GM23338 (cell line): Measurements from ENCODE around the gene PRDM10. TPM values are rescaled to one million over a fixed set of nuclear protein-coding genes. Genes with fewer than 3 reads are reported as not detected.

ENCODE experiments used
- ATAC-seq: fragments of 200-7000 bp; cut with Tn5 transposase; 3 replicates; pipeline ENCODE4 v1.9.1; 2020
- DNase-seq: peaks from one replicate; pipeline ENCODE4 v3.0.0-alpha.2; 2015; ENCODE audit warnings: low spot score
- H2AFZ ChIP-seq: fragments of 200-600 bp; sonication (generic); 2 replicates; pipeline ENCODE4 v1.8.0; 2016; ENCODE audit warnings: antibody characterized with exemption, mild to moderate bottlenecking, moderate library complexity
- H3F3A ChIP-seq: fragments of 200-600 bp; sonication (generic); replicated peaks from 2 replicates; pipeline ENCODE4 v1.8.0; 2017; ENCODE audit warnings: antibody characterized with exemption, mixed run types, low read depth
- H3K27ac ChIP-seq: fragments of 200-600 bp; sonication (generic); 2 replicates; pipeline ENCODE4 v1.6.1; 2016; ENCODE audit warnings: low read depth
- H3K27me3 ChIP-seq: fragments of 200-600 bp; sonication (generic); 2 replicates; pipeline ENCODE4 v1.8.0; 2016; ENCODE audit warnings: mild to moderate bottlenecking, mixed run types, moderate library complexity; ENCODE audit not compliant: insufficient read depth
- H3K36me3 ChIP-seq: fragments of 200-600 bp; sonication (generic); 2 replicates; pipeline ENCODE4 v1.8.0; 2016; ENCODE audit warnings: mild to moderate bottlenecking; ENCODE audit not compliant: insufficient read depth
- H3K4me1 ChIP-seq: fragments of 200-600 bp; sonication (generic); 2 replicates; pipeline ENCODE4 v1.8.0; 2016; ENCODE audit warnings: mild to moderate bottlenecking, moderate library complexity; ENCODE audit not compliant: insufficient read depth
- H3K4me2 ChIP-seq: fragments of 200-600 bp; sonication (generic); 2 replicates; pipeline ENCODE4 v1.7.1; 2017; ENCODE audit warnings: mixed run types
- H3K4me3 ChIP-seq: fragments of 200-600 bp; sonication (generic); 2 replicates; pipeline ENCODE4 v1.6.1; 2016; ENCODE audit warnings: mixed run types
- H3K79me2 ChIP-seq: fragments of 200-600 bp; sonication (generic); replicated peaks from 2 replicates; pipeline ENCODE4 v1.8.0; 2017; ENCODE audit warnings: mild to moderate bottlenecking; ENCODE audit not compliant: insufficient read depth
- H3K9me2 ChIP-seq: fragments of 200-600 bp; sonication (generic); 2 replicates; pipeline ENCODE4 v1.8.0; 2017; ENCODE audit not compliant: insufficient read depth
- H4K20me1 ChIP-seq: fragments of 200-600 bp; sonication (generic); replicated peaks from 2 replicates; pipeline ENCODE4 v1.8.0; 2017; ENCODE audit warnings: mild to moderate bottlenecking; ENCODE audit not compliant: insufficient read depth
- H3K27ac Mint-ChIP-seq: 2 replicates; pipeline ENCODE4 v1.8.0; 2020; ENCODE audit warnings: inconsistent platforms, mild to moderate bottlenecking, moderate library complexity, mixed read lengths
- H3K27me3 Mint-ChIP-seq: 3 replicates; pipeline ENCODE4 v1.8.0; 2022; ENCODE audit warnings: low read depth, mild to moderate bottlenecking, moderate library complexity, mixed read lengths, inconsistent platforms; ENCODE audit not compliant: insufficient read depth, poor library complexity
- H3K36me3 Mint-ChIP-seq: 3 replicates; pipeline ENCODE4 v1.8.0; 2021; ENCODE audit warnings: low read depth, mild to moderate bottlenecking, inconsistent platforms, moderate library complexity, mixed read lengths
- H3K4me1 Mint-ChIP-seq: 3 replicates; pipeline ENCODE4 v1.8.0; 2020; ENCODE audit warnings: mild to moderate bottlenecking, inconsistent platforms, mixed read lengths
- H3K4me3 Mint-ChIP-seq: 3 replicates; pipeline ENCODE4 v1.8.0; 2021; ENCODE audit warnings: moderate library complexity, mild to moderate bottlenecking, inconsistent platforms, mixed read lengths
- H3K9me3 Mint-ChIP-seq: 3 replicates; pipeline ENCODE4 v1.8.0; 2020; ENCODE audit warnings: moderate library complexity, mild to moderate bottlenecking, inconsistent platforms, mixed read lengths
- EZH2 ChIP-seq: fragments of 200-600 bp; sonication (generic); IDR thresholded peaks from one replicate; pipeline ENCODE4 v1.8.0; 2017; ENCODE audit warnings: antibody characterized with exemption, mild to moderate bottlenecking, low read depth; ENCODE audit not compliant: unreplicated experiment
- NANOG ChIP-seq: IDR thresholded peaks from 2 replicates; pipeline ENCODE4 v1.6.1; 2016; ENCODE audit warnings: antibody characterized with exemption, borderline replicate concordance
- POLR2AphosphoS5 ChIP-seq: IDR thresholded peaks from 2 replicates; pipeline ENCODE4 v1.6.1; 2016; ENCODE audit warnings: antibody characterized with exemption, low read depth
- ZNF331 ChIP-seq: fragments of 250-450 bp; sonication (Bioruptor Pico); IDR thresholded peaks from 2 replicates; pipeline ENCODE4 v1.5.0; 2020; ENCODE audit warnings: low read depth, mild to moderate bottlenecking, moderate library complexity
- ZNF462 ChIP-seq: fragments of 250-450 bp; sonication (Bioruptor Pico); IDR thresholded peaks from 2 replicates; pipeline ENCODE4 v1.5.0; 2020; ENCODE audit warnings: mild to moderate bottlenecking, moderate library complexity
- polyA plus RNA-seq: library from polyadenylated mRNA; unstranded; fragments of >200 nt; fragmentation: Nextera tagmentation; extraction: Ambion mirVana; gene quantifications from 2 replicates; pipeline ENCODE4 v1.2.1, GENCODE V29; 2016
- total RNA-seq: library from RNA; depleted of rRNA; stranded (reverse); fragments of >200 nt; shearing (Covaris generic); gene quantifications from 2 replicates; pipeline ENCODE4 v1.2.3, GENCODE V29; 2014

Gene PRDM10
- total and polyA plus RNA-seq, 2 experiments from 2014 or later = 5.2 to 14.9 TPM

DNA sequence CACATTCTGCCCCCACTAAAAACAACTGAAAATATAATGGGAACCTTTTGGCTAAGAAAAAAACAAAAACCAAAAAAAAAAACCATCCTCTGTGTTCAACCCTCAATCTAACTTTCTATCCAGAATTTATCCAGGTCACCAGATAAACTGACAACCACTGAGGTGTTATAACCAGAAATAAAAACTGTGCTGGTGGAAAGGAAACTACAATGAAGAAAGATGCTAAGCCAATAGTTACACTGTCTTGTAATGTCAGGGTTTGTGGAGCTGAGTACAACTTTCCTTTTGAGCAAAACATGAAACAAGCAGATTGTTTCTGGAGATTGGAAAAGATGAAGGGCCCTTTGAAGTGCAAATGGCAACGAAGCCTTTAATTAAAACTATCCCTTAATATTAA, 50.8 kb downstream of the PRDM10 start (continued):
- TF ChIP-seq ZNF462 = no peak
- TF ChIP-seq NANOG = no peak
- TF ChIP-seq EZH2 = no peak

GRCh38 chr11:129951201-129951865, 51.3 kb downstream of the PRDM10 start:
- ATAC-seq (no peak), DNase-seq (no peak)
- no peaks in the 10 kb centered on the region for H3K36me3 ChIP-seq
- no peaks in the 10 kb centered on the region for H3K79me2 ChIP-seq
- no peaks in the 10 kb centered on the region for H3F3A ChIP-seq
- Mint-ChIP-seq H3K27ac (no peak overlapping the region), H3K4me3 (no peak overlapping the region), H3K27me3 (no peaks in the 10 kb centered on the region), H3K36me3 (peaks cover 11% of the 10 kb centered on the region; the same call in 2 of the 3 replicates), H3K4me1 (peaks cover 28% of the 10 kb centered on the region), H3K9me3 (no peaks in the 10 kb centered on the region)
- no peak overlapping the region for H3K27ac ChIP-seq
- no peaks in the 10 kb centered on the region for H3K9me2 ChIP-seq
- no peak overlapping the region for H3K4me2 ChIP-seq
- peaks cover 5% of the 10 kb centered on the region; the same call in 1 of the 2 replicates for H4K20me1 ChIP-seq
- H3K4me1 ChIP-seq = no peaks in the 10 kb centered on the region; the same call in 1 of the 2 replicates
- no peak overlapping the region for H2AFZ ChIP-seq
- no peak overlapping the region for H3K4me3 ChIP-seq
- no peaks in the 10 kb centered on the region for H3K27me3 ChIP-seq
- TF ChIP-seq POLR2AphosphoS5 = no peak
- TF ChIP-seq EZH2 = no peak
- no peak for TF ChIP-seq ZNF462
- no peak for TF ChIP-seq ZNF331 (CRISPR knock-in tag)
